Measurements from ENCODE around the gene ATP2A3. TPM values are rescaled to one million over a fixed set of nuclear protein-coding genes. Genes with fewer than 3 reads are reported as not detected.

The ATP2A3 gene
- total RNA-seq, 1 donor from 2014 or later, result 0.53 TPM

GRCh38 chr17:3929181-3929580 is 35.1 kb downstream of the ATP2A3 start:
- no peak for DNase-seq (ENCODE audit: low read depth, low spot score)

GRCh38 chr17:3928406-3928805 is 35.8 kb downstream of the ATP2A3 start:
- no peak for DNase-seq (ENCODE audit: low read depth, low spot score)

- DNase-seq (ENCODE audit: low read depth, low spot score), result no peak
Observed at GRCh38 chr17:3927628-3928340, 36.5 kb downstream of the ATP2A3 start.

GRCh38 chr17:3926860-3927627 is 37.2 kb downstream of the ATP2A3 start:
- DNase-seq (ENCODE audit: low read depth, low spot score), result no peak

- no peak for DNase-seq (ENCODE audit: low read depth, low spot score)
Observed at GRCh38 chr17:3925684-3926485, 38.4 kb downstream of the ATP2A3 start.

- no peak for DNase-seq (ENCODE audit: low read depth, low spot score)
Observed at GRCh38 chr17:3924512-3925350, 39.5 kb downstream of the ATP2A3 start.

GRCh38 chr17:3923466-3924190 is 40.6 kb downstream of the ATP2A3 start:
- DNase-seq (ENCODE audit: low read depth, low spot score), result no peak

GRCh38 chr17:3922765-3923164 is 41.5 kb downstream of the ATP2A3 start:
- DNase-seq (ENCODE audit: low read depth, low spot score), result no peak

GRCh38 chr17:3921502-3922319 is 42.5 kb downstream of the ATP2A3 start:
- no peak for DNase-seq (ENCODE audit: low read depth, low spot score)

- DNase-seq (ENCODE audit: low read depth, low spot score), result no peak
Observed at GRCh38 chr17:3921006-3921405, 43.2 kb downstream of the ATP2A3 start.

- no peak for DNase-seq (ENCODE audit: low read depth, low spot score)
Observed at GRCh38 chr17:3919123-3919624, 45.1 kb downstream of the ATP2A3 start.

GRCh38 chr17:3918372-3919122 is 45.7 kb downstream of the ATP2A3 start:
- no peak for DNase-seq (ENCODE audit: low read depth, low spot score)

GRCh38 chr17:3917391-3917931 is 46.8 kb downstream of the ATP2A3 start:
- DNase-seq (ENCODE audit: low read depth, low spot score), result no peak

GRCh38 chr17:3916825-3917224 is 47.4 kb downstream of the ATP2A3 start:
- no peak for DNase-seq (ENCODE audit: low read depth, low spot score)

GRCh38 chr17:3915995-3916696 is 48.1 kb downstream of the ATP2A3 start, which contains the start of gene P2RX1:
P2RX1 (minus strand) TSS chr17:3916465; CDS start chr17:3916225, 240 bp downstream.
- no peak for DNase-seq (ENCODE audit: low read depth, low spot score)

GRCh38 chr17:3915581-3915994 is 48.6 kb downstream of the ATP2A3 start:
- no peak for DNase-seq (ENCODE audit: low read depth, low spot score)

- DNase-seq (ENCODE audit: low read depth, low spot score), result no peak
Observed at GRCh38 chr17:3914312-3914670, 49.9 kb downstream of the ATP2A3 start.

Data from pulmonary artery endothelial cell (primary cell).